Hepatocyte (in vitro differentiated cells): ENCODE data around the gene SLC26A1. TPM values are rescaled to one million over a fixed set of nuclear protein-coding genes. Genes with fewer than 3 reads are reported as not detected.
A peak's percentile ranks its signal among the peaks of the same experiment; 100 is the strongest.

Experiments used
- DNase-seq: peaks from one replicate; pipeline ENCODE4 v3.0.0-alpha.2; 2016; ENCODE audit warnings: low spot score
- H2AFZ ChIP-seq: fragments of 200-600 bp; sonication (generic); 2 replicates; pipeline ENCODE4 v1.6.0; 2016; ENCODE audit warnings: antibody characterized with exemption, mild to moderate bottlenecking
- H3K27ac ChIP-seq: fragments of 200-600 bp; sonication (generic); 2 replicates; pipeline ENCODE4 v1.5.1; 2016; ENCODE audit warnings: mild to moderate bottlenecking
- H3K27me3 ChIP-seq: fragments of 200-600 bp; sonication (generic); 2 replicates; pipeline ENCODE4 v1.6.1; 2016
- H3K36me3 ChIP-seq: fragments of 200-600 bp; sonication (generic); replicated peaks from 2 replicates; pipeline ENCODE4 v1.5.1; 2016; ENCODE audit warnings: low read depth; ENCODE audit not compliant: insufficient read depth
- H3K4me1 ChIP-seq: fragments of 200-600 bp; sonication (generic); 2 replicates; pipeline ENCODE4 v1.5.1; 2016; ENCODE audit warnings: mild to moderate bottlenecking, moderate library complexity; ENCODE audit not compliant: insufficient read depth
- H3K4me2 ChIP-seq: fragments of 200-600 bp; sonication (generic); 2 replicates; pipeline ENCODE4 v1.6.0; 2016
- H3K4me3 ChIP-seq: fragments of 200-600 bp; sonication (generic); 2 replicates; pipeline ENCODE4 v1.5.1; 2016; ENCODE audit warnings: mild to moderate bottlenecking
- H3K79me2 ChIP-seq: fragments of 200-600 bp; sonication (generic); 2 replicates; pipeline ENCODE4 v1.6.0; 2017; ENCODE audit warnings: mild to moderate bottlenecking
- H3K9me2 ChIP-seq: fragments of 200-600 bp; sonication (generic); replicated peaks from 2 replicates; pipeline ENCODE4 v1.6.0; 2017; ENCODE audit warnings: mild to moderate bottlenecking; ENCODE audit not compliant: insufficient read depth
- H3K9me3 ChIP-seq: fragments of 200-600 bp; sonication (generic); 2 replicates; pipeline ENCODE4 v1.5.1; 2016; ENCODE audit warnings: low read depth, mild to moderate bottlenecking
- H4K20me1 ChIP-seq: fragments of 200-600 bp; sonication (generic); 2 replicates; pipeline ENCODE4 v1.6.0; 2016; ENCODE audit warnings: mild to moderate bottlenecking; ENCODE audit not compliant: insufficient read depth, poor library complexity, severe bottlenecking
- CTCF ChIP-seq: fragments of 200-600 bp; sonication (generic); IDR thresholded peaks from 2 replicates; pipeline ENCODE4 v1.5.1; 2016; ENCODE audit warnings: antibody characterized with exemption, mild to moderate bottlenecking; ENCODE audit not compliant: poor library complexity
- EZH2 ChIP-seq: fragments of 200-600 bp; sonication (generic); IDR thresholded peaks from 2 replicates; pipeline ENCODE4 v1.6.1; 2016; ENCODE audit warnings: antibody characterized with exemption, mild to moderate bottlenecking, borderline replicate concordance
- EZH2phosphoT487 ChIP-seq: fragments of 200-600 bp; sonication (generic); IDR thresholded peaks from one replicate; pipeline ENCODE4 v1.6.1; 2018; ENCODE audit warnings: antibody characterized with exemption, mild to moderate bottlenecking, low read depth, moderate library complexity; ENCODE audit not compliant: unreplicated experiment, severe bottlenecking
- WGBS: methylation state at CpG from one replicate; pipeline ENCODE4 v1.1.6; 2016; ENCODE audit warnings: low lambda C conversion rate; ENCODE audit errors: missing lambda C conversion rate; 5-methylcytosine and 5-hydroxymethylcytosine counted together
- polyA plus RNA-seq: library from polyadenylated mRNA; unstranded; fragments of >200 nt; fragmentation: Nextera tagmentation; extraction: Ambion mirVana; gene quantifications from 2 replicates; pipeline ENCODE4 v1.2.1, GENCODE V29; 2016
- total RNA-seq: library from RNA; depleted of rRNA; stranded (reverse); fragments of >200 nt; gene quantifications from 2 replicates; pipeline ENCODE4 v1.2.3, GENCODE V29; 2014

The SLC26A1 gene
- total and polyA plus RNA-seq, 2 experiments from 2014 or later = 9.0 to 12.6 TPM

- Histone ChIP-seq H3K9me2 (no peaks in the 10 kb centered on the region), H3K36me3 (no peaks in the 10 kb centered on the region), H3K9me3 (no peaks in the 10 kb centered on the region), H3K27ac (peak overlapping the region; percentile 66), H4K20me1 (no peaks in the 10 kb centered on the region), H3K27me3 (peaks cover 33% of the 10 kb centered on the region), H3K4me3 (peak overlapping the region; percentile 95), H3K4me2 (peak overlapping the region; percentile 100), H3K4me1 (peaks cover 11% of the 10 kb centered on the region), H2AFZ (peak overlapping the region; percentile 100), H3K79me2 (peaks cover 5% of the 10 kb centered on the region)
- 9% methylated on average over 31 of the region's 36 CpGs for WGBS
- TF ChIP-seq EZH2phosphoT487 (no peak), EZH2 (no peak), CTCF (no peak)
- no peak for DNase-seq
These were observed 15.8 kb upstream of the SLC26A1 start for GRCh38 chr4:1008840-1009541.

GRCh38 chr4:1006856-1007255 lies 13.7 kb upstream of the SLC26A1 start:
- Histone ChIP-seq H3K36me3 (no peaks in the 10 kb centered on the region), H3K9me2 (no peaks in the 10 kb centered on the region), H3K27ac (no peak overlapping the region), H4K20me1 (no peaks in the 10 kb centered on the region), H3K27me3 (peaks cover 52% of the 10 kb centered on the region), H3K9me3 (no peaks in the 10 kb centered on the region), H3K4me2 (no peak overlapping the region), H3K4me3 (no peak overlapping the region), H3K79me2 (no peaks in the 10 kb centered on the region), H2AFZ (no peak overlapping the region), H3K4me1 (peaks cover 22% of the 10 kb centered on the region)
- TF ChIP-seq EZH2 (no peak), EZH2phosphoT487 (no peak), CTCF (no peak)
- DNase-seq = no peak
- WGBS = 94% methylated on average over 5 of the region's 5 CpGs

GRCh38 chr4:1004557-1005485 lies 11.6 kb upstream of the SLC26A1 start:
- Histone ChIP-seq H3K9me2 (no peaks in the 10 kb centered on the region), H3K4me3 (no peak overlapping the region), H4K20me1 (no peaks in the 10 kb centered on the region), H3K4me1 (peaks cover 11% of the 10 kb centered on the region), H3K79me2 (no peaks in the 10 kb centered on the region), H3K36me3 (no peaks in the 10 kb centered on the region), H3K27ac (no peak overlapping the region), H3K9me3 (no peaks in the 10 kb centered on the region), H2AFZ (no peak overlapping the region), H3K27me3 (peaks cover 67% of the 10 kb centered on the region), H3K4me2 (no peak overlapping the region)
- WGBS = 93% methylated on average over 25 of the region's 25 CpGs
- TF ChIP-seq EZH2 (no peak), CTCF (no peak), EZH2phosphoT487 (no peak)
- no peak for DNase-seq
